Fibroblast of lung (primary cell): ENCODE results near the gene FNDC3B. TPM values are rescaled to one million over a fixed set of nuclear protein-coding genes. Genes with fewer than 3 reads are reported as not detected.

Experiments
- DNase-seq, 2 donors: peaks; one replicate each; pipeline versions ENCODE4 v3.0.0 to v3.0.0-alpha.2; 2010; ENCODE audit warnings: low read depth in 2 of 2
- H2AFZ ChIP-seq: 2 replicates; pipeline ENCODE4 v1.5.1; 2012; ENCODE audit warnings: low read length, control low read depth, inconsistent platforms
- H3K27ac ChIP-seq: 2 replicates; pipeline ENCODE4 v1.5.1; 2011; ENCODE audit warnings: low read length, control low read depth; ENCODE audit not compliant: insufficient read depth
- H3K27me3 ChIP-seq: 2 replicates; pipeline ENCODE4 v1.5.1; 2011; ENCODE audit warnings: mild to moderate bottlenecking, low read length; ENCODE audit not compliant: control insufficient read depth, insufficient read depth
- H3K36me3 ChIP-seq: 2 replicates; pipeline ENCODE4 v1.5.1; 2011; ENCODE audit warnings: low read length; ENCODE audit not compliant: control insufficient read depth, insufficient read depth
- H3K4me1 ChIP-seq: 2 replicates; pipeline ENCODE4 v1.5.1; 2011; ENCODE audit warnings: low read length; ENCODE audit not compliant: control insufficient read depth, insufficient read depth; ENCODE audit errors: extremely low read depth
- H3K4me2 ChIP-seq: 2 replicates; pipeline ENCODE4 v1.5.1; 2011; ENCODE audit warnings: low read length, control low read depth; ENCODE audit not compliant: insufficient read depth; ENCODE audit errors: extremely low read depth
- H3K4me3 ChIP-seq, 4 experiments: fragments of 200-600 bp in 1 of 4; sonication (generic) in 1 of 4; replicated peaks in 1 of 4; 2 replicates each; pipeline ENCODE4 v1.5.1; 2011 to 2016; ENCODE audit warnings: low read length in 4 of 4, low read depth in 3 of 4, mild to moderate bottlenecking in 3 of 4, control low read depth in 2 of 4, inconsistent platforms in 1 of 4, mixed read lengths in 1 of 4; ENCODE audit not compliant: insufficient read depth in 1 of 4; ENCODE audit errors: control extremely low read depth in 1 of 4
- H3K79me2 ChIP-seq: 2 replicates; pipeline ENCODE4 v1.5.1; 2012; ENCODE audit warnings: mild to moderate bottlenecking, low read length, inconsistent platforms; ENCODE audit not compliant: control insufficient read depth, insufficient read depth
- H3K9ac ChIP-seq: 2 replicates; pipeline ENCODE4 v1.5.1; 2011; ENCODE audit warnings: mild to moderate bottlenecking, low read length, control low read depth; ENCODE audit not compliant: insufficient read depth
- H3K9me3 ChIP-seq: 2 replicates; pipeline ENCODE4 v1.5.1; 2012; ENCODE audit warnings: low read depth, low read length; ENCODE audit not compliant: control insufficient read depth, insufficient read depth
- H4K20me1 ChIP-seq: 2 replicates; pipeline ENCODE4 v1.5.1; 2011; ENCODE audit warnings: low read length; ENCODE audit not compliant: control insufficient read depth, insufficient read depth; ENCODE audit errors: extremely low read depth
- EZH2 ChIP-seq: IDR thresholded peaks from 2 replicates; pipeline ENCODE4 v1.5.1; 2012; ENCODE audit warnings: low read length, control low read depth, mild to moderate bottlenecking; ENCODE audit errors: missing control alignments
- polyA plus RNA-seq, 2 donors: library from polyadenylated mRNA; depleted of rRNA in 1 of 2; stranded (reverse) in 1 of 2; unstranded in 1 of 2; fragments of >200 nt; gene quantifications; 2 replicates each; pipeline ENCODE4 v1.2.1, GENCODE V29; 2011 to 2012; ENCODE audit warnings: missing spikeins in 1 of 2
- total RNA-seq: library from RNA; depleted of rRNA; stranded (reverse); fragments of >200 nt; gene quantifications from 2 replicates; pipeline ENCODE4 v1.2.1, GENCODE V29; 2014
- TF ChIP-seq, protein P1 (sequence below), 2 donors: IDR thresholded peaks in 1 of 2; conservative IDR thresholded peaks in 1 of 2; 1 replicate in 1 of 2; 2 replicates in 1 of 2; pipeline ENCODE4 v1.5.1; 2011 to 2012; ENCODE audit warnings: low read length in 2 of 2, control low read depth in 1 of 2, inconsistent platforms in 1 of 2, low read depth in 1 of 2, mild to moderate bottlenecking in 1 of 2

The FNDC3B gene
- total and polyA plus RNA-seq, 2 donors (not counting 1 experiment from before 2014, with no cell fraction given): 26.1 to 76.8 TPM

DNA sequence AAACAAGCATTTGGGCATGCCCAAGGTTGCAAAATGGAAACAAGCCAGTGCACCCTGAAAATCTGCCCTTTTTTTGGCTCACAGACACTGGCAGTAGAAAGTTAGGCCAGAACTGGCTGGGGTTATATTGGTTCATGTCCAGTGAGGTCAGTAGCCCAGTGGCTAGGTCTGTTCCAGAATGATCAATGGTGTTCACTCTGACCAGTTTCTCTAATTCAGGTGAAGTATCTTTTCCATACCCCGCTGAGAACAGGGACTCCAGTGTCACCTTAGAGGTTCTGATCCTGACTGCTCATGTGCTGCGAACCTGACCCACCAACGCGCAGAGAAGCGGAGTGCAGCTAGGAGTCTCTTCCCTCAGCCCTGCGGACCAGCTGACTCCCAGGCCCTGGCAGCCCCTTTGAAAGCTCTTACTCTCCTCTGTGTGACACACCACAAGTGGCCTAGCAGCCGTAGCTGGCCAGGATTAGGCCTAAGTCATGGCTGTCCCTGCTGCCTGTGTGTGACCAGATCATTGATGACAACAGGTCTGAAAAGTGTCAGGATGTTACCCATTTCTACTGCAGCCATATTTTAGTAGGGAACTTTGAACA lies 285.3 kb downstream of the FNDC3B start:
- Histone ChIP-seq H3K9me3 (no peaks in the 10 kb centered on the region), H2AFZ (no peak overlapping the region), H3K36me3 (peaks cover 7% of the 10 kb centered on the region), H3K79me2 (no peaks in the 10 kb centered on the region), H3K27ac (no peak overlapping the region), H3K4me3 (no peak overlapping the region), H3K27me3 (no peaks in the 10 kb centered on the region), H3K9ac (no peak overlapping the region), H4K20me1 (no peaks in the 10 kb centered on the region), H3K4me2 (no peak overlapping the region), H3K4me1 (peaks cover 6% of the 10 kb centered on the region)
- TF ChIP-seq, protein P1, sequence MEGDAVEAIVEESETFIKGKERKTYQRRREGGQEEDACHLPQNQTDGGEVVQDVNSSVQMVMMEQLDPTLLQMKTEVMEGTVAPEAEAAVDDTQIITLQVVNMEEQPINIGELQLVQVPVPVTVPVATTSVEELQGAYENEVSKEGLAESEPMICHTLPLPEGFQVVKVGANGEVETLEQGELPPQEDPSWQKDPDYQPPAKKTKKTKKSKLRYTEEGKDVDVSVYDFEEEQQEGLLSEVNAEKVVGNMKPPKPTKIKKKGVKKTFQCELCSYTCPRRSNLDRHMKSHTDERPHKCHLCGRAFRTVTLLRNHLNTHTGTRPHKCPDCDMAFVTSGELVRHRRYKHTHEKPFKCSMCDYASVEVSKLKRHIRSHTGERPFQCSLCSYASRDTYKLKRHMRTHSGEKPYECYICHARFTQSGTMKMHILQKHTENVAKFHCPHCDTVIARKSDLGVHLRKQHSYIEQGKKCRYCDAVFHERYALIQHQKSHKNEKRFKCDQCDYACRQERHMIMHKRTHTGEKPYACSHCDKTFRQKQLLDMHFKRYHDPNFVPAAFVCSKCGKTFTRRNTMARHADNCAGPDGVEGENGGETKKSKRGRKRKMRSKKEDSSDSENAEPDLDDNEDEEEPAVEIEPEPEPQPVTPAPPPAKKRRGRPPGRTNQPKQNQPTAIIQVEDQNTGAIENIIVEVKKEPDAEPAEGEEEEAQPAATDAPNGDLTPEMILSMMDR (conservative IDR thresholded peaks at IDR 0.05 in 1 of 2, IDR thresholded peaks at IDR 0.05 in 1 of 2; ENCODE audit: low read depth in 1 of 2, low read length in 2 of 2): no peak
- no peak for TF ChIP-seq EZH2
- DNase-seq: no peak

- Histone ChIP-seq H3K79me2 (no peaks in the 10 kb centered on the region), H3K9ac (no peak overlapping the region), H3K4me3 (no peak overlapping the region), H3K4me2 (no peak overlapping the region), H4K20me1 (no peaks in the 10 kb centered on the region), H3K27me3 (no peaks in the 10 kb centered on the region), H3K9me3 (no peaks in the 10 kb centered on the region), H3K27ac (no peak overlapping the region), H3K36me3 (peaks cover 10% of the 10 kb centered on the region), H2AFZ (no peak overlapping the region), H3K4me1 (peaks cover 3% of the 10 kb centered on the region)
- no peak for DNase-seq
- TF ChIP-seq, protein P1 (conservative IDR thresholded peaks at IDR 0.05 in 1 of 2, IDR thresholded peaks at IDR 0.05 in 1 of 2; ENCODE audit: low read depth in 1 of 2, low read length in 2 of 2): no peak
- TF ChIP-seq EZH2: no peak
These were observed 286.1 kb downstream of the FNDC3B start for GRCh38 chr3:172325461-172325860.

DNA sequence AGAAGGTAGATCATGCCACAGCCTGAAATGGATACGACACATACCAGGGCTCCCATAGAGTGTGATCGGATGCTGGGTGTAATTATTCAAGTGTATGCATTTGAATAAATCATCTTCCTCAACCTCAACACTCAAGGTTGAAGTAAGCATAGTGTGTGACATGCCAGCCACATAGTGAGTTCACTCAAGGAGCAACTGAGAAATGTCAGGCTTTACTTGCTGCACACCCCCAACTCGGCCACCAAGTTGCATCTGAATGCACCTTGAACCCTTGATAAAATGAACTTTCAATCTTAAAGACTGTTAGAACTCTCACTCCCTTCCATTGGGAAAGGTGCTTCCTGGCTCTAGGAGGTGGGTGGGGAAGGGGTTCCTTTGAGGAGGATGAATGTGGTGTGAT lies 287.6 kb downstream of the FNDC3B start:
- Histone ChIP-seq H3K9ac (no peak overlapping the region), H3K79me2 (no peaks in the 10 kb centered on the region), H4K20me1 (no peaks in the 10 kb centered on the region), H3K36me3 (peaks cover 15% of the 10 kb centered on the region), H3K4me2 (no peak overlapping the region), H3K4me1 (peaks cover 2% of the 10 kb centered on the region), H2AFZ (no peak overlapping the region), H3K27me3 (no peaks in the 10 kb centered on the region), H3K27ac (no peak overlapping the region), H3K9me3 (no peaks in the 10 kb centered on the region), H3K4me3 (no peak overlapping the region)
- TF ChIP-seq EZH2: no peak
- TF ChIP-seq, protein P1 (conservative IDR thresholded peaks at IDR 0.05 in 1 of 2, IDR thresholded peaks at IDR 0.05 in 1 of 2; ENCODE audit: low read depth in 1 of 2, low read length in 2 of 2): no peak
- DNase-seq: no peak
